GM21529 (cell line): ENCODE results near the gene DMD.

Experiments
- ATAC-seq: cut with Tn5 transposase; IDR thresholded peaks from one replicate; pipeline ENCODE4 v1.9.1; 2021; ENCODE audit not compliant: unreplicated experiment

DMD gene

DNA sequence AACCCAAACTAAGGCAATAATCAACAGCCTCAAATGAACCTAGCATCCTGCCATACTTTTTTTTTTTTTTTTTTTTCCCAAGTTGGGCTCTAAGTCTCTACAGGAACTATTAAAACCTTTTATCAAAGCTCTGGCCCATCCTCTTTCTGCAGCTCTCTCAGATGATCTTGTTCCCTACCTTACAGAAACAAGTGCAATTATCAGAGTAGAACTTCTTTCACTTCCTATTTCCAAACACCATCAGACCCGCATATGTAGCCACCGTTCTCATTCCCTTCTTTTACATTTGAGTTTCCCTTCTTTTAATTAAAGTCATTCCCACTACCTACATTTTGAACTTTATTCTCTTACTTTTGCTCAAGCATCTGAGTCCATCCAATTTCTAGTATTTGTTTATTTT, 690.6 kb downstream of the DMD start:
- ATAC-seq, result no peak

DNA sequence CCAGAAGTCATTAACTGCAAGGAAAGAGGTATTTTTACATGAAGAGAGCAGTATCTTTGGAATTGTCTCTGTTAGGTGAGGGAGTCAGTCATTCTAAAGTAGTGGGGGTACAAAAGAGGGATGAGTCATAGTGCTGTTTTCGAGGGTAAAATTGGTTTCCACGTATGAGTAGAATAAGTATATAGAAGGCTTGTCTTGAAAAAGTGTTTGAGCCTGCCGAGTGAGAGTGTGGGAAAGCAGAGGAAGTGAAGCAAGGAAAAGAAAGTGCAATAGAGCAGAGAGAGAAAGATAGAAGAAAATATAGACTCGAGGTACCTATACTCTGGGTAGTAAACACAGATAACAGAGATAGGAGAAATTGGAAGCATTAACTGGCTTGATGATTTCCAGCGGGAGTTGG, 696.4 kb downstream of the DMD start:
- ATAC-seq, result peak; percentile 95

DNA sequence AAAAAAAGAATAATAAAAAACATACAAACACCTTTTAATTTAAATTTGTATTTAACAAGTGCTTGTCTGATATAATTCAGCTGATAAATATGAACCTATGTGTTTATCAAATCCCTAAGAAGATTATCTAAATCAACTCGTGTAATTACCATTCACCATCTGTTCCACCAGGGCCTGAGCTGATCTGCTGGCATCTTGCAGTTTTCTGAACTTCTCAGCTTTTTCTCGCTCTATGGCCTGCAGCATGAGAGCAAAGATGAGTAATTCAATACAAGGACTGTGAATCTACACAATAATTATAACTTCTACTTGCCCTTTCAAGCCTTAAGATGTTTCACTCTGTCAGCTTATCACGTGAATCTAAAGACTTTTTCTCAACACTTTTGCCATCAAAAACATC, 709.7 kb downstream of the DMD start:
- no peak for ATAC-seq

DNA sequence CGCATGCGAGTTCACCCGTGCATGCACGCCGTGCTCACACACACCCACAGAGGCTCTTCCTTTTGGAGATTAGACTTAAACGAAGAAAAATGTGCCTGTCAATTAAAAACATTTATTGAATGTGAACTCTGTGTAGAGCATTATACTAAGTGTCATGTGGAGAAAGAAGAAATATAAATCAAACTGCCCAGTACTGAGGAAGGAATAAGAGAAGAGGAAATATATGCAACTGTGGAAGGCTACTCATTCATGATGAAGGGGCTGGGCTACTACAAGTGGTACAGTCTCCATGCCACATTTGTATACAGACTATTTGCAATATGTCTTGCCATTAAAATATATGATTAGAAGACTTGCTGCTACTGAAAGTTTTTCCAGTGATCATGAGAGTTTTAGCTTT, 714.7 kb downstream of the DMD start:
- ATAC-seq, result no peak

DNA sequence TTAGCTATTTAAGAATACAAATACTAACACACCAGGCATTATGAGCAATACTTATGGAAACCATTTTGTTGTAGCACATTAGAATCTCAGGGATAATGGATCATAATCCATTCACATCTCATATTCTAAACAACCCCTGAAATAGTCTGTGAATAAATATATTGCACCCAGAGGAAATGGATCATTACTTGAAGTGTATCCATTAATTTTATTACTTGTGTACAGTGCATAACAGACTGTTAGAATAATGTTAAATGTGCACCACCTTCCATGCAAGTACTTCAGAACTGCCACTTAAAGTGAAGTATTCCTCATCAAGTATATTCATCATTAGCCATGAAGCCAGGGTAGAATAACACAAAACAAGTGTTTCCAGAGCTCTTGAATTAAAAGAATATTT, 715.5 kb downstream of the DMD start:
- no peak for ATAC-seq

DNA sequence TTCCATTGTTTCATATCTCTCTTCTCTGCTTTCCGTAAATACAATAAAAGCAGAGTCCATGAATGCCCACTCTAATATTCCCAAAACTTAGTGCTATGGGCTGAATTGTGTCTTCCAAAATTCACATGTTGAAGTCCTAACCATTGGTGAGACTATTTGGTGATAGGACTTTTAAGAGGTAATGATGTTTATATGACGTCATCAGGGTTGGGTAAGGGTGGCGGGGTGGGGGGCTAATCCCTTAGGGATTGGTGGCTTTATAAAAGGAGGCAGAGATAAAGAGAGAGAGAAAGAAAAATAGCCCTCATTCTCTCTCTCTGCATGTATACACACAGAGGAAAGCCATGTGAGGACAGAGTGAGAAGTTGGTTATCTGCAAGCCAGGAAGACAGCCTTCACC, 722.2 kb downstream of the DMD start:
- no peak for ATAC-seq

DNA sequence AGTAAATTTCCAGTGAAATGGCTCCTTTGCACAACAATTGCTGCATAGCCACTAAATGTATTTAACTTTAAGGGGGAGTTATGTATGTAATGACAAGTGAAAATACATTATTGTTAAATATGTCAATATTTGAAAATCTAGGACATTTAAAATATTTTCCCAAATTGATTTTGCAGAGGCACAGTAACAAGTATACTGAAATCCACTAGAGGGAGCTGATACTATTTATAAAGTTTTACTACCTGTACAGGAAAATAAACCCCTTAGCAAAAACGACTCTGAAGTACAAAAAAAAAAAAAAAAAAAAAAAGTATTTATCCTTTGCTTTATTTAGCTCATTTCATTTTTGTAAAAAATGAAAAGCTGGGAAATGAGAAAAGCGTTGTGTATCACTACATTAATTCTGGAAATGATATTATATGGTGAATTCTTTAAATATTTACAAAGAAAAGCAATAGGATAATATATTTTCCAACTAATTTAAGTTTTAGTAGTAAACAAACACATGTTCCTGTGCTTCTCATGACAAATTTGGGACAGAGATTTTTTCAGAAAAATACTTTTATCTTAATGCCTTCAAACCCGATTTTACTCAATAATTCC, 727.7 kb downstream of the DMD start:
- no peak for ATAC-seq

DNA sequence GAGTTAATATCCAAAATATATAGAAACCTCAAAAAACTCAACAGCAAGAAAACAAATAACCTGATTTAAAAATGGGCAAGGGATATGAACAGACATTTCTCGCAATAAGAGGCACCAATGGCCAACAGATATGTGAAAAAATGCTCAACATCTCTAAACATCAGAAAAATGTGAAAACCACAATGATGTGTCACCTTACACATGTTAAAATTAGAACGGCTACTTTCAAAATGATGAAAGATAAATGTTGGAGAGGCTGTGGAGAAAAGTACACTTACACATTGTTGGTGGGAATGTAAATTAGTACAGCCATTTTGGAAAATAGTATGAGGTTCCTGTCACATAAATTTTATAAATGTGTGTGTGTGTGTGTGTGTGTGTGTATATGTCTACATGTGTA, 731.3 kb downstream of the DMD start:
- ATAC-seq, result no peak

DNA sequence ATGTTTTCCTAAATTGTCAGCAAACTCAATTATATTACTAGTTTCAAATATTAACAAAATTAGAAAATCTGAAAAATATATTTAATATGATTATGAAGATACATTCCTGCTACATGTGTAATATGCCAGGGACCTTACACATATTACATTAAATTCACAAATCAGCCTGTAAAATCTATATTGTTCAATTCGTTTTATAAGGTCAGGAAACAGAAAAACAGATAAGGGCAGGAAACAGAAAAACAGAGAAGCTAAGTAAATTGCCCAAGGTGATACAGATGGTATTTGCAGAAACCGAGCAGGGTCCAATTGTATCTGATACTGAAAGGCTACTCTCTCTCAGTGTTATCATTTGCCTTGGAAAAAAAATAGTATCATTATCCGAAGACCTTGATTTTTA, 739.0 kb downstream of the DMD start:
- ATAC-seq, result no peak

DNA sequence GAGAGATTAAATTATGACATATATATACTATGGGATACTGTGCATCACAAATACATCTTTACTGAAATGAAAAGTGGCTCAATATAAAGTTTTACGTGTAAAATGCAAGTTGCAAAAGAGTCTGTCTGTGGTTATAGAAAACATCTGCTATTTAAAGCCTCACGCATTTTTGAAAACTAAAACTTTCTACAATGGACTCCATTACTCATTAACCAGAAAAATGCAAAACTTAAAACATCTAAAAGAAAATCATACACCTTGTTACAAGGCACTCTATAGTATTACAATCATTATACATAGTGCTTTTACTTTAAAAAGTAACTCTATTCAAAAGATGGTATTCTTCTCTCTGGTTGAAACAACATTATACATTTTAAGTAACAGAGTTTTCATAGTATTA, 755.6 kb downstream of the DMD start:
- ATAC-seq, result no peak

DNA sequence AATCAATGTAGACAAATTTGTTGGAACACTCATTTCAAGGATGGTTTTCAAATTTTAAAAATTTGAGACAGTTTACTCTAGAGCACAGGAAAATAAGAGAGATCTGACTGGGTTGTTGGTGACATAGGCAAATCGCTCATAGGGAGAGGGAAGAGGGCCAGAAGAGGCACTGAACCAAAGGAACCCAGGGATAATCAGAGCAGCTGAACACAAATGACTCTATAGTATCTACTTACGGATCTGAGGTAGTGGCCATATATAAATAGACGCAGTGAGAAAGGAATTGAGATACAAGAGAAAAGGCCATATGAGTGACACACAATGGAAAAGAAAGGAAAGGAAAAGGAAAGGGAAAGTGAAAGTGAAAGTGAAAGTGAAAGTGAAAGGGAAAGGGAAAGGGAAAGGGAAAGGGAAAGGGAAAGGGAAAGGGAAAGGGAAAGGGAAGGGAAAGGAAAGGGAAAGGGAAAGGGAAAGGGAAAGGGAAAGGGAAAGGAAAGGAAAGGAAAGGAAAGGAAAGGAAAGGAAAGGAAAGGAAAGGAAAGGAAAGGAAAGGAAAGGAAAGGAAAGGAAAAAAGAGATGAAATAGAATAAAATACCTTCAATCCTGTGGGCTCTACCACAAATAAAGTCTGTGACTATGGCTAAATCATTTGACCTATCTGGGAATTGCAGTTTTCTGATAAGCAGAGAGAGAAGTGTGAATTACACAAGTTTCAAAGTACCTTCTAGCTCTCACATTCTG, 759.2 kb downstream of the DMD start:
- no peak for ATAC-seq

DNA sequence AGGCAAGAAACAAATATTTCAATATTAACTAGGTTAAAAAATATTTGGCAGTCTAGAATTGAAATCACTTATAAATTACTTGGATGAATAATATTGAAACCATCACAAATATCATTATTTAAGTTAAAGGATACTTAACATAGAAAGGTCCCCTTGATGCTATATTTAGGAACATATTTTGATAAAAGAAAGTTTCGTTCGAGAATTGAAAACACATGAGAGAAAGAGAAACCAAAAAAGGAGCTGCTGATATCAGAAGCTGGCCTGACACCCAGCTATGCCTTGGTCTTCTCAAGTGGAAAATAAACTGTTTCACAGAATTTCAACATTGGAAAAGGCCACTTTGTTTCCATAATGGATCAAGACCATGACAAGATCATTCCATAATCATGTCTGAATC, 762.4 kb downstream of the DMD start:
- peak; percentile 72 for ATAC-seq

DNA sequence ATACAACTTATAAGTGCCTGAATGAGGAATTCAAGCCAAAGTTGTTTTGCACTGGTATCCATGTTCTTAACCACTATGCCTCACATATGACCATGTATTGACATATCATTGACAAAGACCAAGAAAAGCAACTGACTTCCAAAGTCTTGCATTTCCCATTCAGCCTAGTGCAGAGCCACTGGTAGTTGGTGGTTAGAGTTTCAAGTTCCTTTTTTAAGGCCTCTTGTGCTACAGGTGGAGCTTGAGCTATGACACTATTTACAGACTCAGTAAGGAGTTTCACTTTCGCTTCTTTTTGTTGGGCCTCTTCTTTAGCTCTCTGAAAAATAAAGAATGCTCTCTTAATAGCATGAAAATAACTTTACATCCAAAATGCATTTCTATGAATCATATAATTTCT, 763.0 kb downstream of the DMD start:
- ATAC-seq, result peak; percentile 99

DNA sequence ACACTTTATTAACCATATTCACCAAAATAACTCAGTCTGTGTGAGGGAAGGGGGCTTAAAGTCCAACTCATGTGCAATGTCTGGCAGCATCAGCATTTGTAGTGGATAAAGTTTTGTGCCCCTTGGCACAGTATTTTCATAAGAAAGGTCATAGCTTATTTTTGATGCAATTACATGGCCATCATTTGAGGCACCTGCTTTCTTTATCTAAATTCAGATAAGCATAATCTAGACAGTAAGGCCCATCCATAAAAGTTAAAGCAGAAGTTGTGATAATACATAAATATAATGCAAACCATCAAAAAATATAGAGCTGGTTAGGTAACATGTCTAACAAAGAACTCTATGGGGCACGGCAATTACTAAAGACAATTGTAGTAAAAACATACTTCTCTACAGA, 763.7 kb downstream of the DMD start:
- no peak for ATAC-seq

DNA sequence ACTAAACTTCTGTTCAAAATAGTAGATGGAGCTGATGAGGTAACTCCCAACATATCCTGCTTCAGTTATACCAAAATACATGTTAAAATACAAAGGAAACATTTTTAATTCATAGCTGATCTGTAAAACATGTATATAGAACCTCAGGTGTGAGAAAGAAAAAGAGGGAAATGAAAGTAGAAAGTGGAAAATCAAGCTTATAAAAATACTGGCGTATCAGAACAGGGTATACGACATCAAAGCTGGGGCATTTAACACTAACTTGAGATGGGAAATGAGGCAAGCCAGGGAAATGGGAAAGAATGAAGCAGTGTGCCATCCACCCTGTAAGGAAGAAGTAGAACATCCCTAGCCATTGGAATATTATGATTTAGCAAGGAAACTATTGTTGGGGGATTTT, 767.5 kb downstream of the DMD start:
- ATAC-seq, result no peak

DNA sequence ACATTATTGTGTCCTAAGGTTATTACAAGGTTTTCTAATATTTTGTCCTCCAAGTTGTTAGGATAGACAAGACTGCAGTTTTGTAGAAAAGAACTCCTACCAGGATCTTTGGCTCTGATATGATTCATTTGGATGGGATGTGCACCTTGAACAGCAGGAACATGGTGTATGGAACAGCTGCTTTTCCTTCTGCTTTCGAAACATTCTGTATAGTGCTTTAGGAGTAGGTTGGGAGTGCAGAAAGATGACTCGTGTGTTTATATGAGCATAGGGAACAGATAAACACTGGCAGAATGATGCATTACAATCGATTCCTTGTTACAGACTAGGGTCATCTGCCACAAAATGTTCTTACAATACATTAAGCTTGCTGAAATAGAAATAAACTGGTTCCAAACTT, 790.1 kb downstream of the DMD start:
- no peak for ATAC-seq

DNA sequence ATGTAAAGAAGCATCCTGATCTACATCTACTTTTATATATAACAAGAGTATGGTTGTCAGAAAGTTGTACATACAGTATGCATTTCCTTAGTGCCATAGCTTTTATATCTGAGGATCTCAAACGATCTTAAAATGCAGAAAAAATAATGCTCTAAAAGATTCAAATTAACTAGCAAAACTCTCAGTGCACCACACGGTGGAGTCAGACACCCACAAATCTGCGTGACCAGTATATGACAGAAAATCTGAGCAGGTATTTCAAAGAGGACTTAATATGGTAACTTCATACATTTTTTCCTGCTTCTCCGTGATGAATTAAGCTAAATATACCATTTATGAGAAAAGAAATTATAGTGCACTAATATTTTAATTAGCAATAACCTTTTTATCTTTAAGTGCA, 803.0 kb downstream of the DMD start:
- ATAC-seq, result no peak

DNA sequence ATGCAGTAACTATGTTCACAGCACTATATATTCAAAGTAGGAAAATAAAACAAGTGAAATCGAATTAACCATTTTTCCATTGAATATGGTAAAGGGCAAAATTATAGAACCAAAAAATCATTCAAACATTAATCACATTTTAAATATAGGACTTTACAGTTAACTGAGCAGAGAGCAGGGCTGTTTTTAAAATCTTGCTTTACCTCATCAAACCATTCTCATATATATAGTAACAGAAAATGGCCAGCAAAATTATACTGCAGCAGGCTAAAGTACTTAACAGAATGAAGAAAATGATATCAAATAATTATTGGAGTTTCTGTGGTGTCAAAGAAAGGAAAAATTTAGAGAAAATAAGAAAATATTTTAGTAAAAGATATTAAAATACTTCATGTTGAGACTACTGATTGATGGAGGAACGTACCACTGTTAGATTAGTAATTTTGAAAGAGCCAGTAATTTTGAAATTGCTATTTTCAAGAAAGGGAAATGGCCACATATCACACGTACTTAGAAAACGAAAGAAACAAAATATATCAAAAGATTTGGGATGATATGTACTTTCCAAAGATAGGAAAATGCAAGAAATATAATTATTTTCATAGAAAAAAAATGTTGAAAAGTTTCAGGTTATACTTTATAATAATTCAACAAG, 813.7 kb downstream of the DMD start:
- peak; percentile 93 for ATAC-seq

DNA sequence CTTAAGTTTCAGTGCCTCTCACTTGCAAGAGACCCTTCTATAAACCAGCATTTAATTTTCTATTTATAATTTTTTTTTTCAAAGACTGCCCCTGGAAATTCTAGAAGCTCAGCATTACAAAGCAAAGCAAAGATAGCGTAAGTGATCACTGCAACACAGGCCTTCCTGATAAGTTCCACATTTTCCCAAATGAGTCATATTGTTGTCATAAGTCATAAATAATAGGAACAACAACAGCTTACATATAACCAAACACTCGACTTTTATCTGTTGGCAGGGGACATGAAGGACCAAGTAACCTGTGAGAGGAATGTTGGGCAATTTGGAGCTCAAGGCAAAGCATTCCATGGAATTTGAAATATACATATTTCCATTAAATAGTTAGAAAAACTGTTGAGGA, 815.5 kb downstream of the DMD start:
- ATAC-seq, result no peak

DNA sequence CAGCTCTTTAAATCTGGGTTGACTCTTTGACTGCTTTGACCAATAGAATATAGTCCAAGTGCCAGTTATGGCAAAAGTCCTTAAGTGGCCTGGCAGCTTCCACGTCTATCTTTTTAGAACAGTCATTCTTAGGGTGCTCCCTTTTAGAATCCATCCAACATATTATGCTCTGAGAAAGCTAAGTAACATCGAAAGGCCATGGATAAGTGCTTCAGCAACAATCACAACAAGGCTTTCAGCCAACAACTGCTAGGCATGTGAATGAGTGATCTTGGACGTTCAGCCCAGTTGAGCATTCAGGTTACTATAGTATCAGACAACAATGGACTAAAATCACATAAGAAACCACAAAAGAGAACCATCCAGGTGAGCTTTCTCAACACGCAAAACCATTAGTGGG, 818.7 kb downstream of the DMD start:
- ATAC-seq, result no peak

DNA sequence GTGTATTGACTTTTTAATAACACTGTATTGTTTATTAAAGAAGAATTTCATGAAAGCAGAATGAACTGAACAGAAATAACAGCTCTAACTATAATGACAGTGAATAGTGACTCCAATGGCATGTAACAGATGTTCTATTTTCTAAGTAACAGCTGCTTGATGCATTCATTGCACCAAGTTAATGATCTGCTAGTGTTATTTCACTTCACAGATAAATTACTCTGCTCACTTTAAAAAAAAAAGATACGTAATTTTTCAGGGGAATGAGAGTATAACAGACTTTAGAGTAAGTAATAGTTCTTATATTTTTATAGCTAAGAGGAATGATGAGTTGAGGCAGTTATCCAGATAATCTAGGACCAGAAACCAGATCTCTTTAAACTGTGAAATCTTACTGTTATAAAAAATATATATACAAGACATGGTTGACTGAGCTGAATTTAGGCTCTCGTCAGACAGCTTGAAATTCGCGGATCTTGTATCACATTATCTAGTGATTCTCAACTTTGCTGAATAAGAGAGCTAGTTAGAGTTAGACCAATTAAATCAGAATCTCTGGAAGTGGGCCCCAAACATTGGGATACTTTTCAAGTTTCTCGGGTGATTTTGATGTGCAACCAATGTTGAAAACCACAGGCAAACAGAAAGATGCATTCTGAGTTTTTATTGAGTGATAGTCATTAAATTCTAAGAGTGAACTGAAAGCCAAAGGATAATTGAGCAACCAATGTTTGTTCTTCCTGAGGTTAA, 840.7 kb downstream of the DMD start:
- no peak for ATAC-seq
